Lower lobe of right lung (tissue), 2 donors: ENCODE measurements around the gene ATP6V0A4. TPM values are rescaled to one million over a fixed set of nuclear protein-coding genes. Genes with fewer than 3 reads are reported as not detected.
"Not testable (repeated sequence)": the region's sequence is repeated elsewhere in the genome, so short reads cannot be mapped to it uniquely, and the experiment has no call there.

Experiments
- ATAC-seq, 2 donors: fragments of 200-7000 bp; cut with Tn5 transposase; one replicate each; pipeline ENCODE4 v1.9.1; 2020 to 2022; ENCODE audit warnings: mild to moderate bottlenecking in 2 of 2, moderate library complexity in 2 of 2
- DNase-seq: peaks from one replicate; pipeline ENCODE4 v3.0.0-alpha.2; 2020
- H3K27ac ChIP-seq: fragments of 200-600 bp; one replicate; pipeline ENCODE4 v1.8.0; 2022
- H3K27me3 ChIP-seq: fragments of 200-600 bp; one replicate; pipeline ENCODE4 v1.8.0; 2022; ENCODE audit warnings: low read depth
- H3K36me3 ChIP-seq: fragments of 200-600 bp; one replicate; pipeline ENCODE4 v1.8.0; 2022; ENCODE audit warnings: mild to moderate bottlenecking
- H3K4me1 ChIP-seq: fragments of 200-600 bp; one replicate; pipeline ENCODE4 v1.8.0; 2022
- H3K4me3 ChIP-seq: fragments of 200-600 bp; one replicate; pipeline ENCODE4 v1.8.0; 2022; ENCODE audit warnings: mild to moderate bottlenecking
- H3K9me3 ChIP-seq: fragments of 200-600 bp; one replicate; pipeline ENCODE4 v1.8.0; 2022
- intact Hi-C: fragments of 100-400 bp; cut with DNase I; formaldehyde crosslinking; loops from one replicate; pipeline ENCODE4 v1.11.0; 2022
- total RNA-seq: library from RNA; stranded (reverse); fragmentation: NEBNext Ultra II Directional; extraction: Animal tissue kit (Norgen Biotek cat#: 25700); gene quantifications from one replicate; pipeline ENCODE4 v1.2.1, GENCODE V29; 2021
- TF ChIP-seq, protein P1 (sequence below): fragments of 200-600 bp; IDR thresholded peaks from one replicate; pipeline ENCODE4 v1.8.0; 2022; ENCODE audit warnings: antibody characterized with exemption, mild to moderate bottlenecking
- donor health status: DM: no; HTN: yes; CAD: no; lungs with severe emphysema.

ATP6V0A4 gene
- total RNA-seq, 1 donor from 2014 or later: 1.7 TPM

- no peak for DNase-seq
- intact Hi-C loops: loop anchor here (5.0 kb wide), 1 partner anchor 578 kb away; no protein-coding TSS in a partner anchor
- TF ChIP-seq, protein P1, sequence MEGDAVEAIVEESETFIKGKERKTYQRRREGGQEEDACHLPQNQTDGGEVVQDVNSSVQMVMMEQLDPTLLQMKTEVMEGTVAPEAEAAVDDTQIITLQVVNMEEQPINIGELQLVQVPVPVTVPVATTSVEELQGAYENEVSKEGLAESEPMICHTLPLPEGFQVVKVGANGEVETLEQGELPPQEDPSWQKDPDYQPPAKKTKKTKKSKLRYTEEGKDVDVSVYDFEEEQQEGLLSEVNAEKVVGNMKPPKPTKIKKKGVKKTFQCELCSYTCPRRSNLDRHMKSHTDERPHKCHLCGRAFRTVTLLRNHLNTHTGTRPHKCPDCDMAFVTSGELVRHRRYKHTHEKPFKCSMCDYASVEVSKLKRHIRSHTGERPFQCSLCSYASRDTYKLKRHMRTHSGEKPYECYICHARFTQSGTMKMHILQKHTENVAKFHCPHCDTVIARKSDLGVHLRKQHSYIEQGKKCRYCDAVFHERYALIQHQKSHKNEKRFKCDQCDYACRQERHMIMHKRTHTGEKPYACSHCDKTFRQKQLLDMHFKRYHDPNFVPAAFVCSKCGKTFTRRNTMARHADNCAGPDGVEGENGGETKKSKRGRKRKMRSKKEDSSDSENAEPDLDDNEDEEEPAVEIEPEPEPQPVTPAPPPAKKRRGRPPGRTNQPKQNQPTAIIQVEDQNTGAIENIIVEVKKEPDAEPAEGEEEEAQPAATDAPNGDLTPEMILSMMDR: no peak
Measured at GRCh38 chr7:138739859-138740258, 58.1 kb downstream of the ATP6V0A4 start.

DNA sequence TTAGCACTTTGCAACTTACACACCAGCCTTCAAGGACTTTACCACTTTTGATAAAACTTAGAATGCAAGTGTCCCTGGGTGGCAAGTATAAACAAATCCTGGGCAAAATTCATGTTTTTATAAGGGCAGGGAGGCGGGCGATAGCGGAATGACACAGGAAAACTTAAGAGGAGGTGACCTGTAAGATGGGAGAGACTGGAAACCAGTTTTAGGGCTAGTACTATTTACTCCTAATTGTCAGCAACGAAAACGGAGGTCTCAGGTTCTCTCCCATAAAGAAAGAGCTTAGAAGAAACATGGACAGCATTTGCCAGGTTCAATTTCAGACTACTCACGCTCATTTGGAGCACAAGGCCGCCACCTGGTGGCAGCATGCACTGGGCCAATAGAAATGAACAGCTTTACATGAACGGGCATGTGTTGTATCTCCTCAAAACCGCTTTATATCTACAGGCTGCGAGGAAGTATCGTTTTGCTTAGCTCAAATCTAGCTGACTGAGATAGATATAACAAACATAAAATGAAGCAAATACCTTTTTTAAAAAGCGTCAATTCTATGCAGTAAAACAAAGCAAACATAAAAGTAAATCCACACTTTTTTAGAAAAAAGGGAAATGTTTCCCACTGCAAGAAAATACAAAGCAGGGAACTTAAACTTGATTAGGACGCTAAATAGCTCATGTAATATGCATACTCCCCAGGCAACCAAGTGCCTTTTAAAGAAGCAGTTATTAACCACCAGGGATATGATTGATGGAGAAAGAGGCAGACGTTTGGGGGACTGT, 59.3 kb downstream of the ATP6V0A4 start:
- no peak overlapping the region for H3K27ac ChIP-seq
- no peaks in the 10 kb centered on the region for H3K36me3 ChIP-seq
- no peaks in the 10 kb centered on the region for H3K4me1 ChIP-seq
- DNase-seq: peak; percentile 85
- no peak overlapping the region for H3K4me3 ChIP-seq
- intact Hi-C loops: loop anchor here (5.0 kb wide), 1 partner anchor 576 kb away; no protein-coding TSS in a partner anchor
- H3K27me3 ChIP-seq: no peaks in the 10 kb centered on the region
- peak; percentile 88 to 91 for ATAC-seq
- no peaks in the 10 kb centered on the region for H3K9me3 ChIP-seq
- TF ChIP-seq, protein P1: peak; percentile 91

More at GRCh38 chr7:138739859-138740258, 58.1 kb downstream of the ATP6V0A4 start:
- Histone ChIP-seq H3K27ac (no peak overlapping the region), H3K4me1 (no peaks in the 10 kb centered on the region), H3K27me3 (no peaks in the 10 kb centered on the region), H3K36me3 (no peaks in the 10 kb centered on the region), H3K9me3 (no peaks in the 10 kb centered on the region), H3K4me3 (no peak overlapping the region)
- no peak for ATAC-seq

GRCh38 chr7:138738114-138738513, 59.9 kb downstream of the ATP6V0A4 start:
- Histone ChIP-seq H3K27ac (no peak overlapping the region), H3K4me3 (no peak overlapping the region), H3K36me3 (no peaks in the 10 kb centered on the region), H3K4me1 (no peaks in the 10 kb centered on the region), H3K27me3 (no peaks in the 10 kb centered on the region), H3K9me3 (no peaks in the 10 kb centered on the region)
- DNase-seq (no peak), ATAC-seq (no peak)
- intact Hi-C loops: loop anchor here (5.0 kb wide), 1 partner anchor 576 kb away; no protein-coding TSS in a partner anchor
- TF ChIP-seq, protein P1: no peak

DNA sequence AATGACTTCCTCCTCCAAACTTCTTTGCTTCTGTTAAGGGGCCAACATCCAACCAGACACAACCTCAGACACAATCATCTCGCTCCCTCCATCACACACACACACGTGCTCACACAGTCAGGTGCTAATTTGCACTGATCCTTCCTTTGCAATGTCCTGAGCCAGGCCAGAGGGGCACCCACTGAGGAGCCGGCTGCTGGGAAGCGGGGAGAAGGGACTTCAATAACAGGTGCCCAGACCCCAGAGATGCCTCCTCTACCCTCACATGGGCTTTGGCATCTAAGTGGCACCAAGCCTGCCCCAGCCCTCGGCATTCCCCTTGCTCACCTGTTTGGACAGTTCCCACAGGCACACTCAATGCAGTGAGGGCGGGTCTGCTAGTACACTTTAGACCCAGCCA, 62.6 kb downstream of the ATP6V0A4 start:
- Histone ChIP-seq H3K27ac (no peak overlapping the region), H3K36me3 (no peaks in the 10 kb centered on the region), H3K4me1 (no peaks in the 10 kb centered on the region), H3K27me3 (no peaks in the 10 kb centered on the region), H3K9me3 (no peaks in the 10 kb centered on the region), H3K4me3 (no peak overlapping the region)
- DNase-seq (no peak), ATAC-seq (no peak)
- intact Hi-C loops: loop anchor here (5.0 kb wide), 1 partner anchor 573 kb away; no protein-coding TSS in a partner anchor
- TF ChIP-seq, protein P1: no peak

DNA sequence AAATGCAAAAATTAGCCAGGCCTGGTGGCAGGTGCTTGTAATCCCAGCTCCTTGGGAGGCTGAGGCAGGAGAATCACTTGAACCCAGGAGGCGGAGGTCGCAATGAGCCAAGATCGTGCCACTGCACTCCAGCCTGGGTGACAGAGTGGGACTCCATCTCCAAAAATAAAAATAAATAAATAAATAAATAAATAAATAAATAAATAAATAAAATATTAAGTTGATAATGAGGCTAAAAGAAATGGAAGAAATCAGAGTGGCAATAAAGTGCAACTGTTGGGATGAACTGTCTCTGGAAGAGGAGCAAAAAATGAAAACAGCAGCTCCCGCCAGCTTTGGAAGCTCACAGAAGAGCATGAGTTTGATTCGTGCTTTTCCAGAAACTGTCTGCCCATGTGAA, 66.3 kb downstream of the ATP6V0A4 start:
- H3K27me3 ChIP-seq, DNase-seq, H3K4me3 ChIP-seq, intact Hi-C loops, H3K27ac ChIP-seq, H3K36me3 ChIP-seq, H3K9me3 ChIP-seq, H3K4me1 ChIP-seq, ATAC-seq: not testable (repeated sequence)

DNA sequence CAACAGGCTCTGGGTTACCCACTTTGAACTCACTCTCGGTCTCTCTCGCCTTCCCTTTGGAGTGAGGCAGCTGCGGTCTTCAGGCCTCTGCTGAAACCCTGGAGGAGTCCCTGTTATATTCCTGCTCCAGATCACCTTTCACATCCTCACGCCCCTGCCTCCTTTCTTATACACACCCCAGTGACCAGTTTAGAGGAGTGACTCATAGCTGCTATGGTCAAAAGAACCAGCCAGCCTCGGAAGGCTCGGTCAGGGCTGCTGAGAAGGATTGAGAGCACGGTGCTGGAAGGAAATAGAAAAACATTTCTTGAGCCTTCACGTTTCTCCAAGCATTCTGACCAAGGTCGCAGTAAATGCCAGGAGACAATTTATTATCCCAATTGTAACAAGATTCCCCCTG, 68.6 kb downstream of the ATP6V0A4 start:
- no peaks in the 10 kb centered on the region for H3K9me3 ChIP-seq
- ATAC-seq: no peak

More for the DNA sequence above, 68.6 kb downstream of the ATP6V0A4 start:
- Histone ChIP-seq H3K27me3 (no peaks in the 10 kb centered on the region), H3K4me3 (no peak overlapping the region), H3K27ac (no peak overlapping the region), H3K4me1 (no peaks in the 10 kb centered on the region), H3K36me3 (no peaks in the 10 kb centered on the region)
- no peak for DNase-seq
- TF ChIP-seq, protein P1: no peak
- intact Hi-C loops: no loop called here
